ENCODE results near the gene MFSD12. TPM values are rescaled to one million over a fixed set of nuclear protein-coding genes. Genes with fewer than 3 reads are reported as not detected.

The MFSD12 gene
- total and polyA plus RNA-seq, 4 donors = 9.4 to 43.6 (median 24.6) TPM

GRCh38 chr19:3575949-3576673, 18.7 kb upstream of the MFSD12 start:
- peaks cover 3 to 13% (median 9%) of the 10 kb centered on the region in 4 donors for H3K4me1 ChIP-seq (ENCODE audit: control insufficient read depth in 4 of 4, insufficient read depth in 4 of 4, low read length in 3 of 4)
- H3K36me3 ChIP-seq (ENCODE audit: control insufficient read depth in 4 of 4, insufficient read depth in 3 of 4, low read depth in 1 of 4, low read length in 3 of 4) = peaks cover 0 to 2% (median 0%) of the 10 kb centered on the region in 4 donors
- DNase-seq (ENCODE audit: low spot score) = no peak
- no peak overlapping the region for H3K4me3 ChIP-seq (ENCODE audit: low read depth in 1 of 3, low read length in 3 of 3)
- H3K27ac ChIP-seq (ENCODE audit: low read depth in 1 of 2, low read length in 2 of 2) = no peak overlapping the region
- no peaks in the 10 kb centered on the region for H3K9me3 ChIP-seq (ENCODE audit: control insufficient read depth in 4 of 4, low read length in 3 of 4)
- 87% methylated on average over 29 of the region's 29 CpGs for WGBS
- TF ChIP-seq SP1 (IDR thresholded peaks at IDR 0.05) = no peak
- TF ChIP-seq TAF1 (conservative IDR thresholded peaks at IDR 0.05) = no peak
- no peak for TF ChIP-seq EGR1 (IDR thresholded peaks at IDR 0.05; ENCODE audit: low read depth in 2 of 2)
- no peak for TF ChIP-seq HNF4A (conservative IDR thresholded peaks at IDR 0.05)
- TF ChIP-seq FOXA1 (IDR thresholded peaks at IDR 0.05) = no peak
- no peak for TF ChIP-seq JUND (IDR thresholded peaks at IDR 0.05)
- TF ChIP-seq RXRA (IDR thresholded peaks at IDR 0.05) = no peak
- no peak for TF ChIP-seq NR2F2 (IDR thresholded peaks at IDR 0.05)
- TF ChIP-seq CTCF (IDR thresholded peaks at IDR 0.05; ENCODE audit: low read depth, low read length, missing input control) = no peak
- no peak overlapping the region for H3K9ac ChIP-seq (ENCODE audit: low read depth in 1 of 2, low read length in 2 of 2)
- H3K27me3 ChIP-seq (ENCODE audit: control insufficient read depth in 4 of 4, insufficient read depth in 4 of 4, low read length in 3 of 4) = no peaks in the 10 kb centered on the region

GRCh38 chr19:3575260-3575741, 17.9 kb upstream of the MFSD12 start:
- Histone ChIP-seq H3K4me3 (ENCODE audit: low read depth in 1 of 3, low read length in 3 of 3) (no peak overlapping the region), H3K36me3 (ENCODE audit: control insufficient read depth in 4 of 4, insufficient read depth in 3 of 4, low read depth in 1 of 4, low read length in 3 of 4) (peaks cover 0 to 2% (median 0%) of the 10 kb centered on the region in 4 donors), H3K27me3 (ENCODE audit: control insufficient read depth in 4 of 4, insufficient read depth in 4 of 4, low read length in 3 of 4) (no peaks in the 10 kb centered on the region), H3K27ac (ENCODE audit: low read depth in 1 of 2, low read length in 2 of 2) (no peak overlapping the region), H3K4me1 (ENCODE audit: control insufficient read depth in 4 of 4, insufficient read depth in 4 of 4, low read length in 3 of 4) (peaks cover 3 to 13% (median 9%) of the 10 kb centered on the region in 4 donors), H3K9me3 (ENCODE audit: control insufficient read depth in 4 of 4, low read length in 3 of 4) (no peaks in the 10 kb centered on the region), H3K9ac (ENCODE audit: low read depth in 1 of 2, low read length in 2 of 2) (no peak overlapping the region)
- WGBS = 92% methylated on average over 19 of the region's 19 CpGs
- no peak for TF ChIP-seq RXRA (IDR thresholded peaks at IDR 0.05)
- no peak for TF ChIP-seq GABPA (IDR thresholded peaks at IDR 0.05 in 1 of 2, conservative IDR thresholded peaks at IDR 0.05 in 1 of 2)
- peak in 1 of 2 donors; percentile 31 for TF ChIP-seq RAD21 (IDR thresholded peaks at IDR 0.05)
- no peak for DNase-seq (ENCODE audit: low spot score)

GRCh38 chr19:3573858-3574637, 16.7 kb upstream of the MFSD12 start:
- no peak overlapping the region for H3K27ac ChIP-seq (ENCODE audit: low read depth in 1 of 2, low read length in 2 of 2)
- DNase-seq (ENCODE audit: low spot score) = peak; percentile 82
- H3K27me3 ChIP-seq (ENCODE audit: control insufficient read depth in 4 of 4, insufficient read depth in 4 of 4, low read length in 3 of 4) = no peaks in the 10 kb centered on the region
- H3K4me1 ChIP-seq (ENCODE audit: control insufficient read depth in 4 of 4, insufficient read depth in 4 of 4, low read length in 3 of 4) = peaks cover 3 to 13% (median 9%) of the 10 kb centered on the region in 4 donors
- TF ChIP-seq SP1 (IDR thresholded peaks at IDR 0.05) (peak; percentile 19), RAD21 (IDR thresholded peaks at IDR 0.05) (no peak)
- WGBS = 67% methylated on average over 55 of the region's 55 CpGs
- no peaks in the 10 kb centered on the region for H3K9me3 ChIP-seq (ENCODE audit: control insufficient read depth in 4 of 4, low read length in 3 of 4)
- peak overlapping the region in 1 of 3 donors; percentile 94 for H3K4me3 ChIP-seq (ENCODE audit: low read depth in 1 of 3, low read length in 3 of 3)
- H3K36me3 ChIP-seq (ENCODE audit: control insufficient read depth in 4 of 4, insufficient read depth in 3 of 4, low read depth in 1 of 4, low read length in 3 of 4) = peaks cover 0 to 2% (median 0%) of the 10 kb centered on the region in 4 donors
- no peak overlapping the region for H3K9ac ChIP-seq (ENCODE audit: low read depth in 1 of 2, low read length in 2 of 2)

All from liver (tissue), 9 donors.